22Rv1 (cell line): ENCODE results near the gene FILIP1L.

Experiments used
- H3K27ac ChIP-seq: fragments of 450-650 bp; 2 replicates; pipeline ENCODE4 v1.5.1; 2017
- CTCF ChIP-seq: fragments of 450-650 bp; IDR thresholded peaks from 2 replicates; pipeline ENCODE4 v1.5.1; 2017; ENCODE audit warnings: mild to moderate bottlenecking
- ZFX ChIP-seq: fragments of 450-650 bp; IDR thresholded peaks from 2 replicates; pipeline ENCODE4 v1.6.1; 2017; ENCODE audit warnings: antibody characterized with exemption, borderline replicate concordance

FILIP1L gene

GRCh38 chr3:99949956-99950670 lies 164.2 kb downstream of the FILIP1L start:
- TF ChIP-seq ZFX (no peak), CTCF (no peak)

GRCh38 chr3:99948467-99949089 lies 165.7 kb downstream of the FILIP1L start:
- H3K27ac ChIP-seq, result no peak overlapping the region
- no peak for TF ChIP-seq ZFX
- TF ChIP-seq CTCF, result no peak

More at GRCh38 chr3:99949956-99950670, 164.2 kb downstream of the FILIP1L start:
- no peak overlapping the region for H3K27ac ChIP-seq

- H3K27ac ChIP-seq, result no peak overlapping the region
- TF ChIP-seq CTCF, result no peak
- TF ChIP-seq ZFX, result no peak
Measured at GRCh38 chr3:99947356-99947755, 166.9 kb downstream of the FILIP1L start.

GRCh38 chr3:99945328-99945995 lies 168.8 kb downstream of the FILIP1L start:
- TF ChIP-seq CTCF, result no peak
- TF ChIP-seq ZFX, result no peak
- H3K27ac ChIP-seq, result no peak overlapping the region

GRCh38 chr3:99943931-99944761 lies 170.2 kb downstream of the FILIP1L start:
- no peak overlapping the region for H3K27ac ChIP-seq
- TF ChIP-seq CTCF, result no peak
- no peak for TF ChIP-seq ZFX

GRCh38 chr3:99941211-99941610 lies 173.1 kb downstream of the FILIP1L start:
- TF ChIP-seq ZFX (no peak), CTCF (no peak)

More at GRCh38 chr3:99941211-99941610, 173.1 kb downstream of the FILIP1L start:
- H3K27ac ChIP-seq, result no peak overlapping the region
